GM18508 (cell line): ENCODE results near the gene DDIAS.
"Not testable (repeated sequence)": the region's sequence is repeated elsewhere in the genome, so short reads cannot be mapped to it uniquely, and the experiment has no call there.

Experiments used
- ATAC-seq: cut with Tn5 transposase; IDR thresholded peaks from one replicate; pipeline ENCODE4 v1.9.1; 2021; ENCODE audit warnings: moderate number of reproducible peaks; ENCODE audit not compliant: insufficient read depth, unreplicated experiment

DDIAS gene

DNA sequence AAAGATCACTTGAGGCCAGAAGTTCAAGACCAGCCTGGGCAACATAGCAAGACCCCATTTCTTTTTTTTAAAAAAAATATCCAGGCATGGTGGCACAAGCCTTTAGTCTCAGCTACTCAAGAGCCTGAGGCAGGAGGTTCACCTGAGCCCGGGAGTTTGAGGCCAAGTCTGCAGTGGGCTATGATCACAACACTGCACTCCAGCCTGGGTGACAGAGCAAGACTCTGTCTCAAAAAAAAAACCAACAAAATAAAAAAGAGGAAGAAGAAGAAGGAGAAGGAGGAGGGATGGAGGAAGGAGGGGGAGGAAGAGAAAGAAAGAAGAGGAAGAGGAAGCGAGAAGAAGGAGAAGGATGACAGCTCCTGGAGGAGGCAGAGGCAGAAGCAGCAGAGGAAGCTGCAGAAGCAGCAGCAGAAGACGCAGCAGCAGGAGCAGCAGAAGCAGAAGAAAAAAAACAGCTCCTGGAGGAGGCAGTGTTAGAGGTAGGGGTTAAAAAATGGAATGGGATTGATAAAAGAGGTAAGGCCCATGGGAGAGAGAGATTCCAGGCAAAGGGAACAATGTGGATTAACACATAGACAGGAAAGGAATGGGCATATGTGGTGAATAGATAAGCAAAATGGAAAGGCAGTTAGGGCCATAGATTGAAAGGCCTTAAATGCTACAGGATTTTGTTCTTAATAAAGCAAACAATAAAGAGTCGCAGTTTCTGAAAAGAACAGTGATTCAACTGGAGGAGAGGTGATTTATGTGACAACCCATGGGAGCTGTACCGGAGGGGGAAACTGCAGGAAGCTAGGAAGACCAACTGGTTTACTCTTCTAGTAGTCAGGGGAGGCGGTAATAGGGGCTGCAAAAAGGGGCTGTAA is 12.2 kb upstream of the DDIAS start:
- ATAC-seq: no peak

- no peak for ATAC-seq
These were observed 11.6 kb upstream of the DDIAS start for GRCh38 chr11:82890002-82890341.

GRCh38 chr11:82890936-82891335 is 10.6 kb upstream of the DDIAS start:
- no peak for ATAC-seq

GRCh38 chr11:82892611-82893169 is 8.8 kb upstream of the DDIAS start:
- ATAC-seq: no peak

DNA sequence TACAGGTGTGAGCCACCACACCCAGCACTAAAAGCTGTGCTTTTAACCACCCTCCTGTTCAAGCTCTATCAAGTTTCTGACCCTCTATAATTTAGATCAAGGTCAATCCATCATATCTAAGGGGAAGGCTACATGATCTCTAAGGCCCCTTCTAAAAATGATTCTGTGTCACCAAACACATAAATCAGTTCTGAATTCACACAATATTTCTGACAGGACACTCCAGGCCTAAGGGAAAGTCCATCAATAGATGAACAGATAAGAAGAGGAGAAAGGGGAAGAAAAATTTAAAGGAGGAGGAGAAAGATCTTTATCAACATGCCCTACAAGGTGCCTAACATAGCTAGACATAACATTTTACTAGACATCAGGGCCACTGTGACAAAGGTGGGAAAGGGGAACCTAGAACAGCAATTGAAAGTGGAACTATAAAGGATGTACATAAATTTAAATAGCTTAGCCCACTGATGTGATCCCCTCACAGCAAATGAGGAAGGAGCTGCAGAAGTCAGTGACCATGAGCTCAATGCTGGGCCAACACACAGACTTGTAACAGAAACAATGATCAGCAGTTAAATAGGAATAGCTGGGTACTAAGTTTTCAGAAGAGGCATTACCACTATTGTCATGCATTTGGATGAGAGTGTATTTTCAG is 6.0 kb upstream of the DDIAS start:
- ATAC-seq: no peak

GRCh38 chr11:82896183-82896582 is 5.4 kb upstream of the DDIAS start:
- ATAC-seq: no peak

- no peak for ATAC-seq
These were observed 3.3 kb upstream of the DDIAS start for GRCh38 chr11:82898241-82898640.

GRCh38 chr11:82899186-82899820 is 2.2 kb upstream of the DDIAS start:
- no peak for ATAC-seq

GRCh38 chr11:82899957-82900276 is 1.6 kb upstream of the DDIAS start:
- no peak for ATAC-seq

GRCh38 chr11:82900277-82901164 is 1.0 kb upstream of the DDIAS start, which contains the start of gene PRCP:
TSS of gene PRCP (minus strand) at chr11:82900430. CDS start at chr11:82900402, 28 bp downstream.
- ATAC-seq: peak; percentile 74

GRCh38 chr11:82901922-82902485 is 468 bp downstream of the DDIAS start:
- no peak for ATAC-seq

DNA sequence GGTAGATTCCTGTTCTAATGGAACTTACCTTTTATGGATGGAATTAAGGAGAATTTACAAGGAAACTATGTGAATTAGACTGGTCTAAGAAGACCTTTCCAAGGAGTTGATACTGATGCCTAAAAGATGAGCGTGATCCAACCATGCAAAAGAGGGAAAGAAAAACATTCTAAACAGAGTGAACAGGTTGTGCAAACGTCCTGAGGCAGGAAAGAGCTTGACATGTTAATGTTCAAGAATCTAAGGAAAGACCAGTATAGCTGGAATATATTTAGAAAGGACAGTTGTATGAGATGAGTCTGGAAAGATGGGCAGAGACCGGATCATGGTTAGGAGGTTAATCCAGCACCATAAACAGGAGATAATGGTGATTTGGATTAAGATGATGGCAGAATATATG is 1.3 kb downstream of the DDIAS start:
- no peak for ATAC-seq

DNA sequence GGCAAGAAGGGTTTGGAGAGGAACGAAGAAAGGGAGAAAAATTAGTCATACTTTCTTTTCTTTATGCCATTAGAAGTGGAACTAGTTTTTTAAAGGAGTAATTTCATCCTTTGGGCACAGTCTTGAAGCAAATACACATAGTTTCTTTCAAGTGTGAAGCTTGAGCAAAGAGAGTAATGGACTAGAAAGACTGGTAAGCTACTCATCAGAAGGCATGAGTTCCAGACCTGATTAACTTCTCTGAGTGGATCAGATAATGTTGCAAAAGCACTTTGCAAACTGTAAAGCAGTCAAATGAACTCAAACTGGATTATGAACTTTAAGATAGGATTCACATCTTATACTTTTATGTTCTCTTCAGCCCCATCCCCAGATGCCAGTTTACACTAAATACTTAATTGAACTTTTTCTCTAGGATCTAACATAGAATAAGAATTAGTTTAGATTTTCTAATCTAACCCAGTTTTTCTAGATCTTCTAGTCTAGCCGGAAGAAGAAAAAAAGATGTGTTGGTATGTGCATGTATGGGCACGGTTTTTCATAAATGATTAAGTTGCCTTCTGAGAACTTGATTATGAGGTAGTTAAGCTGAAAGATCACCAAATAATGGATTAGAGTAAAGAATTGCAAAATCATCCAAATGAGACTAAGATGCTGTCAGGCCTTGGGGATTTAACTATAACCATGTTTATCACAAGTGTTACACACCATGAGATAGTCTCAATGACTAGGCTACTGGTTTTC is 2.5 kb downstream of the DDIAS start:
- no peak for ATAC-seq

DNA sequence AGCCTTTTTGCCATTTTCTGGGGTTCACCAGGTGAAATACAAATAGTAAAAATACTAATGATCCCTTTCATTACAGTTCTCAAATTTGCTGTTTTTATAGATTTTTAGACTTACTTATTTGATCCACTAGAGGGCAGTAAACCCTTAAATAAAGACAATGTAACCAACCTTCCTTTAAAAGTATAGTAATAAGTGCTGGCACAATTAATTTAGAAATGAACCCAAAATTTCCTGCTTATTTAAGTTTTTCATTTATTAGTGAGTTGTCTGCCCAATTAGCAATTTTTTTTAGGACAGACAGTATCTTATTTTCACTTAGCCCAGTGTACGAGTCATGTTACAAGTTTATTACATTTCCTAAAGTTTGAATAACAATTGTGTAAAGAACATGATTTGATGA is 4.7 kb downstream of the DDIAS start:
- no peak for ATAC-seq

GRCh38 chr11:82906931-82907330 is 5.4 kb downstream of the DDIAS start:
- ATAC-seq: no peak

DNA sequence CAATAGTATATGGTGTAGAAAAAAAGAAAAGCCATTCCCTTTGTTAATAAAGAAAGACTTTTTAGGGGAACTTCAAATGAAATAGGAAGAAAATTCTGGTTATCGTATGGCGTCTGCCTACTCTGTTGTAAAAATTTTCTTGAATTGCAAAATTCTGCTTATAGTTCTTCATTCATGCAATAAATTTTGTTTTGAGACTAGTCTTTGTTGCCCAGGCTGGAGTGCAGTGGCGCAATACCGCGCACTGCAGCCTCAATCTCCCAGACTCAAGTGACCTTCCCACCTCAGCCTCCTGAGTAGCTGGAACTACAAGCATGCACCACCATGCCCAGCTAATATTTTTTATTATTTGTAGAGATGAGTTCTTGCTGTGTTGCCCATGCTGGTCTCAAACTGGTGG is 5.8 kb downstream of the DDIAS start:
- ATAC-seq: no peak

- no peak for ATAC-seq
These were observed 6.8 kb downstream of the DDIAS start for GRCh38 chr11:82908311-82908710.

GRCh38 chr11:82909015-82909640 is 7.6 kb downstream of the DDIAS start:
- ATAC-seq: no peak

- ATAC-seq: not testable (repeated sequence)
These were observed 18.2 kb downstream of the DDIAS start for GRCh38 chr11:82919786-82920185.
